ENCODE results near the gene R3HCC1L. TPM values are rescaled to one million over a fixed set of nuclear protein-coding genes. Genes with fewer than 3 reads are reported as not detected.

The R3HCC1L gene
- total and polyA plus RNA-seq, 10 of the 15 experiments (the other 5 are each of a cell fraction or from before 2014, with no cell fraction given), result 11.3 to 20.3 (median 15.3) TPM

GRCh38 chr10:98096731-98097130 lies 37.7 kb upstream of the R3HCC1L start:
- no peak overlapping the region for H3K9ac ChIP-seq (ENCODE audit: control insufficient read depth, insufficient read depth, low read length)
- no peaks in the 10 kb centered on the region for H3K79me2 ChIP-seq (ENCODE audit: control insufficient read depth, insufficient read depth, low read length)
- ATAC-seq (no peak), FAIRE-seq (no peak), DNase-seq (ENCODE audit: low read depth, low spot score) (no peak)
- H2AFZ ChIP-seq (ENCODE audit: control insufficient read depth, low read depth, low read length), result no peak overlapping the region
- no peaks in the 10 kb centered on the region for H3K36me3 ChIP-seq (ENCODE audit: control insufficient read depth in 2 of 2, insufficient read depth in 2 of 2, low read length in 1 of 2)
- H3K27me3 ChIP-seq (replicated peaks in 1 of 2; ENCODE audit: control insufficient read depth in 2 of 2, insufficient read depth in 2 of 2, low read length in 1 of 2), result no peaks in the 10 kb centered on the region; a peak in 1 of 4 replicates
- H3K4me3 ChIP-seq, result no peak overlapping the region
- no peaks in the 10 kb centered on the region for H3K4me1 ChIP-seq (ENCODE audit: control insufficient read depth, insufficient read depth, low read length)
- no TSS peak for BruUV-seq (replicated peaks)
- no peak overlapping the region for H3K4me2 ChIP-seq (ENCODE audit: control insufficient read depth, insufficient read depth)
- H3K9me3 ChIP-seq (replicated peaks; ENCODE audit: control insufficient read depth, insufficient read depth, low read length), result no peaks in the 10 kb centered on the region
- intact Hi-C loops (cut with micrococcal nuclease; ENCODE audit: unreplicated experiment), result no loop called here
- ChIA-PET CTCF (no interaction called here), POLR2A (interaction anchor here (0.6 kb wide), 1 partner anchor 437 kb away, joined by 3 read pairs; no protein-coding TSS in a partner anchor), SMC1A (ENCODE audit: uncharacterized antibody, unreplicated experiment) (no interaction called here), RAD21 (ENCODE audit: unreplicated experiment) (no interaction called here)
- TF ChIP-seq POU2F2 (IDR thresholded peaks at IDR 0.05; ENCODE audit: borderline replicate concordance, low read depth, low read length) (no peak), BMI1 (IDR thresholded peaks at IDR 0.05; ENCODE audit: borderline replicate concordance) (no peak), NRF1 (conservative IDR thresholded peaks at IDR 0.05; ENCODE audit: low read depth, low read length) (no peak), E2F4 (IDR thresholded peaks at IDR 0.05; ENCODE audit: low read depth, low read length) (no peak), HCFC1 (IDR thresholded peaks at IDR 0.05; ENCODE audit: low read length) (no peak), GABPA (IDR thresholded peaks at IDR 0.05; ENCODE audit: low read depth) (no peak), JUND (IDR thresholded peaks at IDR 0.05; ENCODE audit: low read depth, low read length) (no peak), FOS (IDR thresholded peaks at IDR 0.05; ENCODE audit: borderline replicate concordance, extremely low read depth, insufficient read length) (no peak), E2F8 (IDR thresholded peaks at IDR 0.05; ENCODE audit: low read depth, partially characterized antibody) (no peak), USF2 (IDR thresholded peaks at IDR 0.05; ENCODE audit: borderline replicate concordance, low read depth, low read length) (no peak), ZNF384 (IDR thresholded peaks at IDR 0.05; ENCODE audit: borderline replicate concordance, low read depth, low read length) (no peak), PBX3 (IDR thresholded peaks at IDR 0.05; ENCODE audit: insufficient replicate concordance, low read depth, low read length) (no peak), SIN3A (IDR thresholded peaks at IDR 0.05; ENCODE audit: low read depth, low read length) (no peak), EZH2 (IDR thresholded peaks at IDR 0.05; ENCODE audit: borderline replicate concordance, control insufficient read depth, low read depth, low read length) (no peak), PAX8 (IDR thresholded peaks at IDR 0.05) (no peak), POLR2AphosphoS5 (IDR thresholded peaks at IDR 0.05; ENCODE audit: low read length) (no peak), POLR2A (IDR thresholded peaks at IDR 0.05; ENCODE audit: low read depth, low read length) (no peak), PAX5 (IDR thresholded peaks at IDR 0.05; ENCODE audit: borderline replicate concordance, low read depth, low read length) (no peak)
- H4K20me1 ChIP-seq (ENCODE audit: control insufficient read depth, insufficient read depth), result no peaks in the 10 kb centered on the region; the same call in 1 of the 2 replicates
- WGBS (ENCODE audit: insufficient coverage, insufficient replicate concordance, low lambda C conversion rate, missing lambda C conversion rate), result 61% methylated on average over 10 of the region's 10 CpGs
- in situ Hi-C loops (cut with MboI), result no loop called here
- H3K27ac ChIP-seq (ENCODE audit: control insufficient read depth, insufficient read depth), result no peak overlapping the region
